OCI-LY1 (cell line): ENCODE data around the gene PTGR1.

Source experiments
- H2AFZ ChIP-seq: fragments of 200-600 bp; sonication (generic), shearing (Covaris generic); 2 replicates; pipeline ENCODE4 v1.6.0; 2014; ENCODE audit warnings: antibody characterized with exemption, mild to moderate bottlenecking, low read length
- H3F3A ChIP-seq: fragments of 200-600 bp; sonication (generic), shearing (Covaris generic); 2 replicates; pipeline ENCODE4 v1.6.0; 2014; ENCODE audit warnings: mild to moderate bottlenecking, antibody characterized with exemption, low read length, moderate library complexity; ENCODE audit not compliant: insufficient read depth
- H3K27ac ChIP-seq: fragments of 200-600 bp; sonication (generic); 2 replicates; pipeline ENCODE4 v1.5.1; 2014; ENCODE audit warnings: low read length, mixed run types, mild to moderate bottlenecking, low read depth; ENCODE audit not compliant: poor library complexity, severe bottlenecking
- H3K27me3 ChIP-seq: fragments of 200-600 bp; sonication (generic); 2 replicates; pipeline ENCODE4 v1.6.0; 2014; ENCODE audit warnings: antibody characterized with exemption, mild to moderate bottlenecking, low read length, moderate library complexity; ENCODE audit not compliant: insufficient read depth
- H3K36me3 ChIP-seq: fragments of 200-600 bp; sonication (generic); 2 replicates; pipeline ENCODE4 v1.6.1; 2014; ENCODE audit warnings: mild to moderate bottlenecking, antibody characterized with exemption, low read length, moderate library complexity, mixed read lengths; ENCODE audit not compliant: insufficient read depth
- H3K4me1 ChIP-seq: fragments of 200-600 bp; sonication (generic); 2 replicates; pipeline ENCODE4 v1.5.1; 2014; ENCODE audit warnings: mild to moderate bottlenecking, low read length, moderate library complexity; ENCODE audit not compliant: insufficient read depth, severe bottlenecking
- H3K4me2 ChIP-seq: fragments of 200-600 bp; sonication (generic), shearing (Covaris generic); 2 replicates; pipeline ENCODE4 v1.6.1; 2014; ENCODE audit warnings: low read length
- H3K4me3 ChIP-seq: fragments of 200-600 bp; sonication (generic); 2 replicates; pipeline ENCODE4 v1.5.1; 2014; ENCODE audit warnings: low read length, low read depth, mild to moderate bottlenecking, mixed read lengths; ENCODE audit not compliant: poor library complexity, severe bottlenecking
- H3K79me2 ChIP-seq: fragments of 200-600 bp; shearing (Covaris generic); 2 replicates; pipeline ENCODE4 v1.6.1; 2016; ENCODE audit warnings: mixed run types, low read length, mixed read lengths; ENCODE audit not compliant: insufficient read depth
- H3K9ac ChIP-seq: fragments of 200-600 bp; sonication (generic), shearing (Covaris generic); 2 replicates; pipeline ENCODE4 v1.6.1; 2014; ENCODE audit warnings: mild to moderate bottlenecking, low read length, mixed read lengths
- H3K9me2 ChIP-seq: fragments of 200-600 bp; sonication (generic), shearing (Covaris generic); 2 replicates; pipeline ENCODE4 v1.6.1; 2014; ENCODE audit warnings: low read depth, mild to moderate bottlenecking, low read length, mixed read lengths
- H3K9me3 ChIP-seq: fragments of 200-600 bp; shearing (Covaris generic); 2 replicates; pipeline ENCODE4 v1.6.1; 2014; ENCODE audit warnings: low read length, mixed read lengths
- H4K20me1 ChIP-seq: fragments of 200-600 bp; sonication (generic), shearing (Covaris generic); 2 replicates; pipeline ENCODE4 v1.6.0; 2016; ENCODE audit warnings: mild to moderate bottlenecking, low read length; ENCODE audit not compliant: insufficient read depth
- CTCF ChIP-seq: fragments of 200-600 bp; sonication (generic), shearing (Covaris generic); IDR thresholded peaks from 2 replicates; pipeline ENCODE4 v1.5.1; 2017; ENCODE audit warnings: mild to moderate bottlenecking, antibody characterized with exemption, low read length, moderate library complexity, mixed read lengths
- EZH2 ChIP-seq: fragments of 200-600 bp; sonication (generic), shearing (Covaris generic); IDR thresholded peaks from 2 replicates; pipeline ENCODE4 v1.8.0; 2017; ENCODE audit warnings: borderline replicate concordance, mixed run types, mild to moderate bottlenecking, antibody characterized with exemption, low read length, moderate library complexity, mixed read lengths

Gene PTGR1

GRCh38 chr9:111548623-111549022 lies 50.8 kb downstream of the PTGR1 start:
- Histone ChIP-seq H3K27me3 (no peaks in the 10 kb centered on the region), H4K20me1 (no peaks in the 10 kb centered on the region), H2AFZ (no peak overlapping the region), H3K9ac (no peak overlapping the region), H3K9me3 (peaks cover 36% of the 10 kb centered on the region), H3K9me2 (no peaks in the 10 kb centered on the region), H3K4me2 (no peak overlapping the region), H3K4me3 (no peak overlapping the region), H3F3A (no peaks in the 10 kb centered on the region), H3K36me3 (no peaks in the 10 kb centered on the region), H3K79me2 (no peaks in the 10 kb centered on the region), H3K27ac (no peak overlapping the region), H3K4me1 (no peaks in the 10 kb centered on the region)
- TF ChIP-seq EZH2, result no peak
- TF ChIP-seq CTCF, result no peak

GRCh38 chr9:111542497-111543254 lies 56.8 kb downstream of the PTGR1 start:
- Histone ChIP-seq H3K36me3 (peaks cover 14% of the 10 kb centered on the region), H3K4me3 (no peak overlapping the region), H3K9ac (no peak overlapping the region), H3F3A (no peaks in the 10 kb centered on the region), H3K27ac (no peak overlapping the region), H3K79me2 (no peaks in the 10 kb centered on the region), H3K4me2 (no peak overlapping the region), H3K9me3 (peaks cover 54% of the 10 kb centered on the region), H2AFZ (no peak overlapping the region), H3K9me2 (no peaks in the 10 kb centered on the region), H3K4me1 (no peaks in the 10 kb centered on the region), H4K20me1 (no peaks in the 10 kb centered on the region), H3K27me3 (no peaks in the 10 kb centered on the region)
- TF ChIP-seq EZH2 (no peak), CTCF (no peak)

GRCh38 chr9:111533099-111533790 lies 66.2 kb downstream of the PTGR1 start:
- H3K36me3 ChIP-seq, result peaks cover 25% of the 10 kb centered on the region; the same call in 1 of the 2 replicates
- peaks cover 2% of the 10 kb centered on the region; the same call in 1 of the 2 replicates for H3K9me3 ChIP-seq
- H3F3A ChIP-seq, result no peaks in the 10 kb centered on the region
- no peaks in the 10 kb centered on the region for H4K20me1 ChIP-seq
- H3K9me2 ChIP-seq, result no peaks in the 10 kb centered on the region
- no peaks in the 10 kb centered on the region for H3K79me2 ChIP-seq
- H3K4me3 ChIP-seq, result no peak overlapping the region
- H3K4me1 ChIP-seq, result no peaks in the 10 kb centered on the region
- no peak overlapping the region for H3K9ac ChIP-seq
- H2AFZ ChIP-seq, result no peak overlapping the region
- H3K27ac ChIP-seq, result no peak overlapping the region
- TF ChIP-seq EZH2, result no peak
- H3K4me2 ChIP-seq, result no peak overlapping the region
- H3K27me3 ChIP-seq, result no peaks in the 10 kb centered on the region
